Glomerular visceral epithelial cell (primary cell): Measurements from ENCODE around the gene ADAMTS14.
A peak's percentile ranks its signal among the peaks of the same experiment; 100 is the strongest.

ENCODE experiments used
- DNase-seq: peaks from one replicate; pipeline ENCODE4 v3.0.0-alpha.2; 2016; ENCODE audit errors: extremely low spot score

ADAMTS14 gene

DNA sequence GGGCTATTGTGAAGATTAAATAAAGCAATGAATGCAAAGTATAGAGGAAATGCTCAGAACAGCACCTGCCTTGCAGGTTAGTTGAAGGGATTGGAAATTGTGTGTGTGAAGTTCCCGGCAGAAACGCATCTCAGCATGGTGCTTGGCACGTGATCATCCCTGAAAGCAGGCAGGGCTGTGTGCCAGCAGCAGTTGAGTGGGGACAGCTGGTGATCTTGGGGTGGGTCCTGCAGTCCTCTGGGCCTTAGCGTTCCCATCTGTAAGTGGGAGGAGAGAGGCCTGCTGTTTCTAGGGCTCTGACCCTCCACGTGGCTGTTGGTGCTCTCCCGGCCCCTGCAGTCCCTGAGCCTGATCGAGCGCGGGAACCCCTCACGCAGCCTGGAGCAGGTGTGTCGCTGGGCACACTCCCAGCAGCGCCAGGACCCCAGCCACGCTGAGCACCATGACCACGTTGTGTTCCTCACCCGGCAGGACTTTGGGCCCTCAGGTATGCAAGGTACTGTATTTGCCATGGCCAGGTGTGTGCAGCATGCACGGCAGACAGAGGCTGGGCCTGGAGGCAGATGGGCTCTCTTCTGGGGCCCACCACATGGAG is 57.6 kb downstream of the ADAMTS14 start:
- no peak for DNase-seq

DNA sequence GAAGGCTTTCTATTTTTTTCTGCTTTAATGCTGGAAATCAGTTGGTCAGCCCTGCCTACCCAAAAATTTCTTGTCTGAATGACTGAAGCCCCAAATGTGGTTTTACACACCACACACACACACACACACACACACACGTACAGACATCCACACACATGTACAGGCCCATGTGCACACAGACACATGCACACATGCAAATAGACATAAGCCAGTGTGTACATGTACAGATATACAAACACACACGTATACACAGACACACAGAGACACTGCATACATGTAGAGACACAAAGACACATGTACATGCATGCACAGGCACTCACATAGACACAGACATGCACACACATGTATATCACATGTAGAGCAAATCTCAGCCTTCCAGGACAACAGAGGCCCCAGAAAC is 58.6 kb downstream of the ADAMTS14 start:
- no peak for DNase-seq

DNA sequence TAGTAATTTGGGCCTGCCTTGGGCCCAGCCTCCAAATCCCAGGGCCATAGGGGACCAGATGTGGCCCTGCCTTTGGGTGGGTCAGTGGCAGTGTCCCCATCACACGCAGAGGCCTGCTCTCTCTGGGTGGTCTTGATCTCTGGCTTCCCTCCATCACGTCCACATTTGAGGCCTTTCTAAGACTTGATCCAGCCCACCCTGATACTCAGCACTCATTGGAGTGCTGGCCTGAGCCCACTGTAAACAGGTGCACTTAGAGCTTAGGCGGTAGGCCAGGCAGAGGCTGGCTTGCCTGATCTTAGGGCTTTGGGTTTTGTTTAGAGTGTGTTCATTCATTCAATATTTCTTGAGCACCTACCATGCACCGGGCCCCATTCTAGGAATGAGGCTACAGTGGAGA is 60.3 kb downstream of the ADAMTS14 start:
- no peak for DNase-seq

DNA sequence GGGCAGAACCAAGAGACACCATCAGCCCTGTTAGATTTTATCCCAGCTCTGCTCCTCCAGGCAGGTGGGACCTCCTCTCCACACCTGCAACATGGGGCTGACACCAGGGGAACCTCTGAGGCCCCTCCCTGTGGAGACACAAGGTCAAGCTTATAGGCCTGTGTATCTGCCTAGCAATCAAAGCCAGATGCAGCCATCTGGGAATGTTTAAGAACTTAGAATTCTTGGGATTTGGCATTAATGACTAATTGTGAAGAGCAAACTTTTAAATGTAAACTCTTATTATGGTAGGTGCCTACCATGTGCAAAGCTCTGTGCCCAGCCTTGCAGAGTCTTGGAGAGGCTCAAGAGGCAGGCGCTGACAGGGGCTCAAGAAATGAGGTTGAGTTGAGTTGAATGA is 60.7 kb downstream of the ADAMTS14 start:
- no peak for DNase-seq

DNA sequence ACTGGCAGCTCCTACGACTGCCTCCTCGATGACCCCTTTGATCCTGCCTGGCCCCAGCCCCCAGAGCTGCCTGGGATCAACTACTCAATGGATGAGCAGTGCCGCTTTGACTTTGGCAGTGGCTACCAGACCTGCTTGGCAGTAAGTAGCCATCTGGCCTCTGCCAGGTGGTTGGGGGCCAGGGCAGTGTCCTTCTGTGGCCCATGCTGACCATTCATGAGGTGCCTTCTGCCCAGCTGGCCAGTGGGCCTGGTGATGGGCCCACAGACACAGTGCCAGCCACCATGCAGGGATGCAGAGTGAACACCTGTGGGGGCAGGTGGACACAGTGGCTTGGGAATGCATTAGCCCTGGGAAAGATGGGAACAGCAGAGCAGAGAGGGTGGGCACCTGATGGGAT is 62.9 kb downstream of the ADAMTS14 start:
- DNase-seq, result no peak

DNA sequence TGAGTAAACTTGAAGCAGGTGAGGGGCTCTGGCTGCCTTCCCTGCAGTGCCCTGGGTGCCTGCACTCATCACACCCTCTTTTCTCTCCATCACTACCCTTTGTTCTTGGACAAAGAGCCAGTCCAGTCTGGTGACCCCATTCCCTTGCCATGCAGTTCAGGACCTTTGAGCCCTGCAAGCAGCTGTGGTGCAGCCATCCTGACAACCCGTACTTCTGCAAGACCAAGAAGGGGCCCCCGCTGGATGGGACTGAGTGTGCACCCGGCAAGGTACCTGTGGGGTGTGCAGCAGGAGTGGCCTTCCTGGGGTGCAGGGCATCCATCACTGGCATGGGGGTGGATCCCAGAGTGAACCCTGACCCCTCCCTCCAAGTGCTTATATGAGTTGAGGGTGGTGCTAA is 64.2 kb downstream of the ADAMTS14 start:
- DNase-seq, result no peak

DNA sequence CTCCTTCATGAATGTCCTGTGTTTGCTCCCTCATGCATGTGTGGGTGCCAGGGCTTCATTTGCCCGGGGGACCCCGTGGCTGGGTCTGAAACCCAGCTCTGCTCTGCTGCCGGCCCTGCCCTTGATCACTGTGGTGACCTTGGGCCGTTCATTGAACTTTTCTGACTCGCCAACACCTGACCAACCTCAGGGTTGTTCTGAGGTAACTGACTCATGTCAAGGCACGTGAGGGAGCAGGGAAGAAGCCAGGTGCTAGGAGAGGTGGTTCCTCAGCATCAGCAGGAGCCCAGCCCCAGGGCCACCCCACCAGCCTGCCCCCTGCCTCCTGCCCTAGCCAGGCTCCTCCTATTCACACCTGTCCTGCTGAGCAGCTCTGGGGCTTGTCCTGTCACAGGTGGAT is 64.9 kb downstream of the ADAMTS14 start:
- no peak for DNase-seq

DNA sequence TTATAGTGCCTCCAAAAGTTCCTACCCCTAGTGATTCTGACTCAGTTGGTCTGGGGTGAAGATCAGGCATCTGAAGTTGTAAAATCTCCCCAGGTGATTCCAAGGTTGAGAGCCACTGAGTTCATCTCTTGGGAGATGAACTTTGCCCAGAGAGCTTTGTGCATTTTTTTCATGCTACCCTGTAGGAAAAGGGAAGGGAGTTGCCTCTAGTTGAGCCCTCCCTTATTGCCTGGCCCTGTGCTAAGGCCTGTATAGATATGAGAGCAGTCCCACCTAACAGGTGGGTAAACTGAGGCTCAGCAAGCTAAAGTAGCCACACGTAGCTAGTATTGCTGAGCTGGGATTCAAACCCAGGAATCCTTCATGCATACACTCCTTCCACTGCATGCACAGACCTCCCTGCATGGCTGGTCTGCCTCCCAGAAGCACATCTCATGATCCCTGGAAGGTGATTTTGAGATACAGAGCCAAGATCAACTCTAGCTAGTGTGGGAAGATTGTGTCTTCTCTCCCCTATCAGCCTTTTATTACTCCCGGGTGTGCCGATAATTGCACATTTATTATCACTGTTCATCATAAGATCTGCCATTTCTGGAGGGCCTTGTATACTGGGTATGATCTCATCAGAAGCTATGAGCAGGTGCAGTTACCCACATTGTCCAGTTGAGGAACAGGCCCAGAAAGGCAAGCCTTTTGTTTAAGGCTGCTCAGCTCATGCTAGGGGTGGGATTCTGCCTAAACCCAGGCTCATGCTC is 65.9 kb downstream of the ADAMTS14 start:
- no peak for DNase-seq

DNA sequence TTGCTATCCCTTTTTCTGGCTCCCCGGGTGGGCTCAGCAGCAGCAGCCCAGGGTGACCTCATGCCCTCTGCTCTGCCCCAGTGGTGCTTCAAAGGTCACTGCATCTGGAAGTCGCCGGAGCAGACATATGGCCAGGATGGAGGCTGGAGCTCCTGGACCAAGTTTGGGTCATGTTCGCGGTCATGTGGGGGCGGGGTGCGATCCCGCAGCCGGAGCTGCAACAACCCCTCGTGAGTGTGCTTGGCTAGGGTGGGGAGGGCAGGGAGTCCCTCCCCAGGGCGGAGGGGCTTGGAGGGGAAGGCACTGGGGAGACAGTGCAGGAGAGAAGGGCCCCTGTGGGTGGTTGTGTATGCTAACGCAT is 66.4 kb downstream of the ADAMTS14 start:
- no peak for DNase-seq

DNA sequence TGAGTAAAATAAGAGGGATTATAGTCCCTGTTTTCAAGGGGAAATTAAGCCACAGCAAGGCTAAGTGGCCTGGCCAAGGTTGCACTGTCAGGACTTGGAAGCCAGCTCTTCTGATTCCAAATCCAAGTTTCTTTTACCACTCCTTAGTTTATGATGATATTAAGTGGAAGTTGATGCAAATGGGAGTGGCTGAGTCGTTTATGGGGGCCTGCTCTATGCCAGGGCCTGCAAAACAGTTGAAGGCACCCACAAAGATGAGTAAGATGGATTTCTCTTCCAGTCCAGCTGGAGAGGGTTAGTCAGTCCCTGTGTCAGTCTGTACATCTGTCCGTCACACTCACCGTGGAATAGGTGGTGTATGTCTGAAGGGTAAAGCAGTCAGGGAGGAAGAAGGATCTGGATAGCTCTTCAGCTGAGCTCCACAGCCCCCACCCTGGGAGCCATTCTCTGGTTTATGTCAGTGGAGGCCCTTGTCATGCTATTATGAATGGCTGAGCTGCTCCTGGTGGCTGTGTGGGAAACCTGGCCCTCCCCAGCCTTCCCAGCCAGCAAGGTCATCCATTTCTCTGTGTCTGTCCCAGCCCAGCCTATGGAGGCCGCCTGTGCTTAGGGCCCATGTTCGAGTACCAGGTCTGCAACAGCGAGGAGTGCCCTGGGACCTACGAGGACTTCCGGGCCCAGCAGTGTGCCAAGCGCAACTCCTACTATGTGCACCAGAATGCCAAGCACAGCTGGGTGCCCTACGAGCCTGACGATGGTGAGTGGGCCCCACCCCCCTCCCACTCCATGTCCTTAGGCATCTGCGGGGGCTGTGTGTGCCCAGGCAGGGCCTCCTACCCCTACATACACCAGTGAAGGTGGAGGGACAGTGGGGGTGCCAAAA is 68.3 kb downstream of the ADAMTS14 start:
- no peak for DNase-seq

DNA sequence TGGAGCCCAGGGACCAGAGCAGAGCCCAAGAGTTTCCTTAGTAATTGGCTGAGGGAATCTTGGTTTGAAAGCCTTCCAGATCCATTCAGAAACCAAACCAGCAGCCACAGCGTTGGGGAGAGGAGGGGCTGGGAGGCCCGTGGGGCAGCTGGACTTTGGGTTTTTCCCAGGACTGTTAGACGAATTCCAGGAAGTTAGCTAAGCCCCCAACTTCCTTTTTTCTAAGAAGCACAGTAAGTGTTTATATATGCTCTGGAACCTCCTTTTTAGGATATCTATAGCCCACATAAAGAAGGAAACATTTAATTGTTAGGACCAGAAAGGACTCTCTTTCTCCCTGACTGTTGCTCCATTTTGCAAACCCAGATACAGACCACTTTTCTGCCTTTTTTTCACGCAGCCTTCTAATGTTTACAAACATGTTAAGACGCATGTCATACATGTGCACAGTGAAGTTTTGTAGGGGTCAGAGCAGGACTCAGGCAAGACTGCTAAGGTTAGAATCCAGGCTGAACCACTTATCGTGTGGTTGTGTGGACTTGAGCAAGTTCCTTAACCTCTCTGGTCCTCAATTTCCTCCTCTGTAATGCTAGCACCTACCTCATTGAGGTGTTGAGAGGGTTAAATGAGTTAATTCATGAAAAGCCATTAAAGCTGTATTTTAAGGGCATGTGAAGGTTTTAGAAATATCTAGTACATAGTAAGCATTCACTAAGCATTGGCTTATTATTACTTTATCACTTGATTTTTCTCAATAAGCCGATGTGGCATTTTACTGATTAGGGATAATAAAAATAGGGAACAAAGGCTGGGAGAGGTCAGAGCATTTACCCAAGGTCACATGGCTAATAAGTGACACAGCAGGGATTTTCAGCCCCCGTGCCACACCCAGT is 70.5 kb downstream of the ADAMTS14 start:
- DNase-seq, result peak; percentile 66

DNA sequence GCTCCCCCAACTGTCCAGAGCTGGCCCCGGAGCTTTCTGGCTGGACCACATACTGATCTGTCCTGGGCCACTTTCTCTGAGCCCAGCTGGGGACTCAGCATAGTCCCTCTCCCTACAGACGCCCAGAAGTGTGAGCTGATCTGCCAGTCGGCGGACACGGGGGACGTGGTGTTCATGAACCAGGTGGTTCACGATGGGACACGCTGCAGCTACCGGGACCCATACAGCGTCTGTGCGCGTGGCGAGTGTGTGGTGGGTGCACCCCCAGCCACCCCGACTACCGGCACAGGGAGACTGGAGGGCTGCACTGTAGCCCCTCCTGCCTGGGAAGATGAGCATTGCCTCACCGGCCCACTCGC is 71.1 kb downstream of the ADAMTS14 start:
- no peak for DNase-seq

DNA sequence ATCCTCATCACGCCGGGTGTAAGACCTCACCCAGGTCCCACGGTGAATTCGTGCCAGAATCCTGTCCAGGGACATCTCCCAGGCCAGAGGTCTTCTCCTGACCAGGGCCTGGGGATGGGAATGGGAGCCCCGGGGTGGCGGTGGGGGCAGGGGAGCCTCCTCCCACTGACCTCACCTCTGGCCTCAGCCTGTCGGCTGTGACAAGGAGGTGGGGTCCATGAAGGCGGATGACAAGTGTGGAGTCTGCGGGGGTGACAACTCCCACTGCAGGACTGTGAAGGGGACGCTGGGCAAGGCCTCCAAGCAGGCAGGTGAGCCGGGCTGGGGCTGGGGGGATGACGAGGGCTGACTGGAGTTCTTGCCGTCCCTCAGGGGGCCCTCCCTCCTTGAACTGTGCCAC is 71.6 kb downstream of the ADAMTS14 start:
- DNase-seq, result no peak

DNA sequence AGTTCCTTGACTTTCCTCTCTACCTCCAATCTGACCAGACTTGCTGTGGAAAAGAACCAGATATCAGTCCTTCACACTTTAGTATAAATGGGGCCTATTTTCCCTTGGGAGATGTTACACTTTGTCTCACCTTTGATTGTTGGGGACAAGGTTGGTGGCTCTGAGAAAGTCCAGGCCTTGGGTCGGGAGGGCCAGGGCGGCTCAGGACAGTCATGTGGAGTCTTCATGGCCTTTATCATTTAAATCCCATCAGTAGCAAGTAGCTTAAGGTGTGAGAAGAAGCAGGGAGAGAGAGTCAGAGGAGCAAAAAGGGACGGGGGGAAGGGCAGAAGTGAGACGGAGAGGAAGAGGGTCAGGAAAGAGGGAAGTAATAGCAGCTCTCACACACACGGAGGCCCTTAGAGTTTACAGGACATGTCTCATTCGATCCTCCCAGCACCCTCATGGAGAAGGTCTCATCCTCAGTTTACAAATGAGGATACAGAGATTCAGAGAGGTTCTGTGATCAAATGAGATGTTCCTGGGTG is 72.4 kb downstream of the ADAMTS14 start:
- DNase-seq, result no peak

DNA sequence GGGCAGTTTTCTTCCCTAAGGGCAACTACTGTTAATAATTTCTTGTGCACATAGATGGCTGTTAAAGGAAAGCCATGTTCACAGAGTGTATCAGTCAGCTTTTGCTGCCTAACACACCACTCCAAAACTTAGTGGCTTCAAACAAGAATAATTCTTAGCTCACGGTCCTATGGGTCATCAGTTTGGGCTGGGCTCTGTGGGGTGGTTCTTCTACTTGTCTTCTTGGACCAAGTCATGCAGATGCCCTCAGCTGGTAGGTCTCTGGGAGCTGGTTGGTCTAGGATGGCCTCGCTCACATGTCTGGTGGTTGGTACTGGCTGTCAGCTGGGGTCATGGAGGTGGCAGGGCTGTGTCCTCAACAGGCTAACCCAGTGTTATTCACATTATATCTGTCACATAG is 73.2 kb downstream of the ADAMTS14 start:
- DNase-seq, result no peak

DNA sequence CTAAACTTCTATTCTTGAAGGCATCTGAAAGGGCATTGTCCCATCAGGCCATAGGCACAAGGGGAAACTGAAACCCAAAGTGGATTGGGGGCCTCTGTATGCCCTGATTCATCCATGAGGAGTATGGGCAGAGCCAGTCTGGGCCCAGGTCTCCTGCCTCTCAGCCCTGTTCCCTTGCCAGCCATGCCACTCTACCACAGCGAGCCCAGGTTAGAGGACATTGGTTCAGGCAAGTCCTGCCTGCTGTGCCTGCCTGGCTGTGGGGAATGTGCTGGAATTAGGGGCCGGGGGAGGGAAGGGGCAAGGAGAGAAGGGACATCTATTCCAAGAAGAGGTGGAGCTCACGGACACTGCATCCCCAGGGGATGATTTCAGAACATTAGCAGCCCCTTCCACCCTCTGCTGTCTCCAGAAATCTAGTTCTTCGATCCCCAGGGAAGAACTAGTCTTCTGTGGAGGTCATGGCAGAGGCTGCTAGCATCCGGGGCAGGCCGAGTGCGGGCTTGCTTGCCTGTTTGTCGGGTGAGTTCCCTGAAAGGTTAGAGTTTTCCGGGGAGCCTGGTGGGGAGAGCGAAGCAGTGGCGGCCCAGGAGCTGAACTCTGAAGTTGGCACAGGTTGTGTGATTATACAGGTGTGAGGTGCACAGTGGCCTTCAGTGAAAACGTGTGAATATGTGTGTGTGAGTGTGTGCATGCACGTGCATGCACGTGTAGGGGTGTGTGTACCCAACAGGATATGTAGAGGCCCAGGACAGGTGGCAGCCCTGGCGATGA is 75.1 kb downstream of the ADAMTS14 start:
- DNase-seq, result no peak

DNA sequence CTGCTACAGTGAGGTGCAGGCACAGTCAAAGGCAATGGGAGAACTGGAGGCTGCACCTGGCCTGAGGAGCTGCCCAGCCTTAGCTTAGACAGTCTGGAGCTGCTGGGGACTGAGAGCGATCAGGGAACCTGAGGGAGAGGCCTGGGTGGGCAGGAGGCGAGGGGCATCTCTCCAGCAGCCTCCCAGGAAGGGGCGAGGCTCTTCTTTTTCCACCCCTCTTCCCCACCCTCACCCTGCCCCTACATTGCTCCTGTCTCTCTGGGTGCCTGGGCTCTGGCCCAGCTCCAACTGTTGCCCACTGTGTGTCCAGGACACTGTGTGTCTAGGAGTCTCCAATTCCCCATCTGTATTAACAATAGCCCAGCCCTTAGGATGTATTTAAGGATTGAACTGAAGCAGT is 76.0 kb downstream of the ADAMTS14 start:
- no peak for DNase-seq

DNA sequence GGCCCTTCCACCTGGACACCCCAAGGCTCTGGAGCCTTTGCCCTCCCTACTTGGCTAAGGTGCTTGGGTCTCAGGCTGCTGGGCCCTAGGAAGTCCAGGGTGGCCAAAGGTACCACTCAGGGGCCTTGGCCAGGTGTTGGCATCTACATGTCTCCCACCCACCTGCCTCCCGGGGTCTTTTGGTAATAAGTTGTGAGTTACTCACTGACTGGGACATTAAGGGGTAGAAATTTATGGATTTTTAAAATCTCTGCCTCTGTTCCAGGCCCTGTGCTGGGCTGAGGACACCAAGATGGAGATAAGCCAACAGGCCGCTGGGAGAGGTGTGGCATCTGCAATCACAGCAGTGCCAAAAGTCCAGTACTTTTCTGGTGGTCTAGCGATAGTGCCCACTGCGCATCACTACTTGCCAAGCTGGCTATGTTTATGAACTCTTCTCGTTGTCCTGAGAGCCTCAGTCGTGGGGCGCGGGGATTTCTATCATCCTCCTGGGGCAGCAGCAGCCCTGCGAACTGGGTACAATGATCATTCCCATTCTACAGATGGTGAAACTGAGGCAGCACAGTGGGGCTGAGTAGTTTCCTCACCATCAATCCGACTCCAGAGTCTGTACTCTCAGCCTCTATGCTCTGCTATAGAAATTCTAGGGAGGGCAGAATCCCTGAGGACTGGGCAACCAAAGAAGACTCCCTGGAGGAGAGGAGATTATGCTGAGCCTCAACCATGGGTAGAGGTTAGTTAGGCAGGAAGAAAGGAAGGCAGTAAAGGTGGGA is 76.7 kb downstream of the ADAMTS14 start:
- no peak for DNase-seq

DNA sequence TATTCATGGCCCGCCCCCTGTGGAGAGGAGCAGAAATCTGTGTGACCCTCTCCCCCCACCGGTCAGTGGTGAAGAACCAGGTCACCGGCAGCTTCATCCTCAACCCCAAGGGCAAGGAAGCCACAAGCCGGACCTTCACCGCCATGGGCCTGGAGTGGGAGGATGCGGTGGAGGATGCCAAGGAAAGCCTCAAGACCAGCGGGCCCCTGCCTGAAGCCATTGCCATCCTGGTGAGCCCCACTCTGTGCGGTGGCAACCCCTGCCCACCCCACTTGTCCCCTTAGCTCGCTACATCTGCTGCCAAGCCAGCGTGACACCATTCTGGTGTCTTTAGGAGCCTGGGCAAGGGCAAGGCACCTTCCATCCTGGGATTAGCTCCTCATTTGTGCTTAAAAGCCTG is 77.5 kb downstream of the ADAMTS14 start:
- no peak for DNase-seq

DNA sequence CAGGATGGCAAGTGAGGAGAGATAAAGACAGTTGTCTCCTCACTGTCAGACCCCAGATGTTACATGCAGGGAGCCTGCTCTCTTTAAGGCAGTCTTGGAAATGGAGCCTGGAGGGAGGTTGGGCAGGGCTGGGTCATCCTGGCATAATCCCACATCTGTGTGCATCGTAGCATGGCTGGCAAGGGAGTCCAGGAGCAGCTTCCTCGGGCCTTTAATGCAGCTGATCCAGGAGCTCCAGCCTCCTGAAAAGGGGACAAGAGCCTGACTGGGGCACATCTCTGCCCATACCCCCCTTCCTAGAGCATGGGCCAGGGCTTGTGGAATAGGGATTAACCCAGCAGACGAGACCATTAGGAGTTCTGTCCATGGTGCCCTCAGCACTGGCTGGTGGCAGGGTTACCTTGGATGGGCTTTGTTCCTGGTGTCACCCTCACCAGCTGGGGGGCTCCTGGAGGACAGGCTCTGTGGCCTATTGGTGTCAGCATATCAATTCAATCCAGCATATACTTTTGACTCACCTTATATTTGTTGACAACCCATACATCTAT is 77.9 kb downstream of the ADAMTS14 start:
- DNase-seq, result no peak
